ENCODE measurements around the gene VPS18. TPM values are rescaled to one million over a fixed set of nuclear protein-coding genes. Genes with fewer than 3 reads are reported as not detected.

VPS18 gene
- total and polyA plus RNA-seq, 2 donors: 15.1 to 19.3 TPM

GRCh38 chr15:40875991-40876730, 18.1 kb upstream of the VPS18 start:
- DNase-seq (ENCODE audit: extremely low spot score): no peak
- Histone ChIP-seq H3K36me3 (ENCODE audit: insufficient read depth) (no peaks in the 10 kb centered on the region), H3K4me1 (ENCODE audit: insufficient read depth) (no peaks in the 10 kb centered on the region), H3K4me3 (ENCODE audit: low read depth, low read length) (no peak overlapping the region), H3K27ac (ENCODE audit: low read depth) (no peak overlapping the region)
- 90% methylated on average over 6 of the region's 6 CpGs for WGBS

DNA sequence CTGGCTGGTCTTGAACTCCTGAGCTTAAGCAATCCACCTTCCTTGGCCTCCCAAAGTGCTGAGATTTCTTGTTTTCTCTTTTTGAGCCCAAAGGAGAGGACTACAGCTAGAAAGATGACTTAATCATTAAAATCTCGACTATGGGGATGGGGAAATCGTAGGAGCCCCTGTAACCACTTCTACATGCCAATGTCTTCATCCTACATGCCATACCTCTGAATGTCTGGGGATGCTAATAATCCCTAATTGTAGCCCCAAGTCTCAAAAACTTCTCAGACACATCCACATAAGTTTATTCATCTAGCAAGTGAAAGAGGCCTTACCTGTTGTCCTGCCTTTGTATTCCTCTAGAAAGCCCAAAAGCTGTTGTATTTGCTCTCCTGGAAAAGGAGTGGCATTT, 16.6 kb upstream of the VPS18 start:
- no peak overlapping the region for H3K4me3 ChIP-seq (ENCODE audit: low read depth, low read length)
- no peaks in the 10 kb centered on the region for H3K36me3 ChIP-seq (ENCODE audit: insufficient read depth)
- no peaks in the 10 kb centered on the region for H3K4me1 ChIP-seq (ENCODE audit: insufficient read depth)
- 67% methylated on average over 2 of the region's 2 CpGs for WGBS
- H3K27ac ChIP-seq (ENCODE audit: low read depth): no peak overlapping the region
- no peak for DNase-seq (ENCODE audit: extremely low spot score)

DNA sequence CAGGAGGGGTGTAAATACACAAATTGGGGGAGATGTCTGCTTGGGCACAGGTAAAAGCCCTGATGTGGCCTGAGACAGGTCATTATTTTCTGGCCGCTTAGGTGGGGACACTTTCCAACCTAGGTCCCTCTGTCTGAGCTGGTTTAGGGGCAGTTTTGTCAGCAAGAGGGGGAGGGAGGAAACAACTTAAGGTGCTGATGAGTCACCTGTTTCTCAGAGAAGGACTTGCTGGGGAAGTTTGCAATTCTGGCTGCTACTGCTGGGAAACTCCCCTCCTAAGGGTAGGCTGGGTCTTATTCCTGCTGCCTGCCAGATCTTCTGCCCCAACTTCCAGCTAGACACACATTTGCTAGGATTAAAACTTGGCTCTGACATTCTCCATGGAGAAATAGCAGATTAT, 15.5 kb upstream of the VPS18 start:
- Histone ChIP-seq H3K36me3 (ENCODE audit: insufficient read depth) (no peaks in the 10 kb centered on the region), H3K27ac (ENCODE audit: low read depth) (no peak overlapping the region), H3K4me1 (ENCODE audit: insufficient read depth) (no peaks in the 10 kb centered on the region), H3K4me3 (ENCODE audit: low read depth, low read length) (no peak overlapping the region)
- no peak for DNase-seq (ENCODE audit: extremely low spot score)
- WGBS: 78% methylated on average over 1 of the region's 1 CpG

DNA sequence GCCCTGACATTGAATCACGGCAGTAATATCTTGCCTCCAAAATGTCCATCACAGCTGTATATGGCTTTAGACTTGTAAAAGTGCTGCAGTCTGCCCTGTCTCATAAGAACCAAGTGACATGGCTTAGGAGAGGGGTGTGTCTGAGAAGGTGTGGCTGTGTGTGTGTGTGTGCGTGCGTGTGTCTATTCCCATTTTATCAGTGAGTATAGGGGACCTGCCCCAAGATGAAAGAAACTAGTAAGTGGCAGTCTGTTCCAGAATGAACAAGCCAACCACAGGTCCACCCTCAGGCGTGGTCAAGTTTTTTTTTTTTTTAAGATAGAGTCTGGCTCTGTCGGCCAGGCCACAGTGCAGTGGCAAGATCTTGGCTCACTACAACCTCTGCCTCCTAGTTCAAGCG, 14.6 kb upstream of the VPS18 start:
- no peaks in the 10 kb centered on the region for H3K36me3 ChIP-seq (ENCODE audit: insufficient read depth)
- no peak overlapping the region for H3K4me3 ChIP-seq (ENCODE audit: low read depth, low read length)
- no peaks in the 10 kb centered on the region for H3K4me1 ChIP-seq (ENCODE audit: insufficient read depth)
- WGBS: 77% methylated on average over 6 of the region's 6 CpGs
- no peak overlapping the region for H3K27ac ChIP-seq (ENCODE audit: low read depth)
- no peak for DNase-seq (ENCODE audit: extremely low spot score)

DNA sequence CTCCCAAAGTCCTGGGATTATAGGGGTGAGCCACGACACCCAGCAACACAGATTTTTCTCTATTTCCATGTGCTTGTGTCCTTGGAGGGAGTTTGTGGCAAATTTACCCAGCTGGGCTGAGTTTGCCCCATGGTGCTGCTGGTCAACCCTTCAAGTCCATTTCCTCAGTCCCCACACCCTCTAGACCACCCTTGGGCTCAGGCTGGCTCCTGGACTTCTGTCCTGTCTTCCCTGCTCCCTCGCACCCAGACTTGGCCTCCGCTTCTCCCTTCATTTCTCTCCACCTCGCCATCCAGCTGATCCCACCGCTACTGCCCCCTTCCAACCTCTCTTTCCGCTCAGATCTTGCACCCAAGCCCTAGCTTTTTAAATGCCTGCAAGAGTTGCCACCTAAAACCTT, 12.9 kb upstream of the VPS18 start:
- Histone ChIP-seq H3K4me3 (ENCODE audit: low read depth, low read length) (no peak overlapping the region), H3K36me3 (ENCODE audit: insufficient read depth) (no peaks in the 10 kb centered on the region), H3K4me1 (ENCODE audit: insufficient read depth) (no peaks in the 10 kb centered on the region), H3K27ac (ENCODE audit: low read depth) (no peak overlapping the region)
- 94% methylated on average over 6 of the region's 6 CpGs for WGBS
- DNase-seq (ENCODE audit: extremely low spot score): no peak

DNA sequence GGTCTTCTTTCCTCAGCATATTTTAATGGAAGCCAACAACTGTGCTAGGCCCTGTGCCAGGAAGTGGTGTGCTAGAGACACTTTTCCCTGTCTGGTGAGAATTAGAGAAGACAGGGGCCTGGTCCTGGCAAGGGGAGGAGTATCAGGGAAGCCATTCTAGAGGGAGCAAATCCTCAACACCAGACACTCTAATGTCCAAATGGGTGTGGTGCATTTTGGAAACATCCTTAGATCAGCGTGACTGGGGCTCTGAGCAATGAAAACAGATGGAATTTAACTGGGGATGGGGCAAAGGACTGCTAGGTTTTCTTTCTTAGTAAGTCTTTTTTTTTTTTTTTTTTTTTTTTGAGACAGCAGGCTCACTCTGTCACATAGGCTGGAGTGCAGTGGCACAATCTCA, 7.7 kb upstream of the VPS18 start:
- H3K27ac ChIP-seq (ENCODE audit: low read depth): no peak overlapping the region
- no peaks in the 10 kb centered on the region for H3K4me1 ChIP-seq (ENCODE audit: insufficient read depth)
- 65% methylated on average over 1 of the region's 1 CpG for WGBS
- no peak overlapping the region for H3K4me3 ChIP-seq (ENCODE audit: low read depth, low read length)
- H3K36me3 ChIP-seq (ENCODE audit: insufficient read depth): no peaks in the 10 kb centered on the region
- no peak for DNase-seq (ENCODE audit: extremely low spot score)

DNA sequence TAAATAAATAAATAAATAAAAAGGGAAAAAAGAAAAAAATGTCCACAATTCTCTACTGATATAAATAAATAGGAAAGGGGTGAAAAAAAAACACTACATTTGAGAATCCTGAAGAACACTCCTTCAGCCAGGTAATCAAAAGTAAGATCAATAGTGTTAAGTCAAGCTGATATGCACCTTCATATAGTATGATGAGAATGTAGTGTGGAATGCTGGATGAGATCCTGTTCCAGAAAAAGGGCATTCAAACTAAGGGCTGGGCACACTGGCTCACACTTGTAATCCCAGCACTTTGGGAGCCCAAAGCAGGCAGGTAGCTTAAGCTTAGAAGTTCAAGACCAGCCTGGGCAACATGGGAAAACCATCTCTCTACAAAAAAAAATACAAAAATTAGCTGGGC, 5.1 kb upstream of the VPS18 start:
- Histone ChIP-seq H3K4me1 (ENCODE audit: insufficient read depth) (no peaks in the 10 kb centered on the region), H3K27ac (ENCODE audit: low read depth) (no peak overlapping the region), H3K36me3 (ENCODE audit: insufficient read depth) (no peaks in the 10 kb centered on the region), H3K4me3 (ENCODE audit: low read depth, low read length) (no peak overlapping the region)
- DNase-seq (ENCODE audit: extremely low spot score): no peak

GRCh38 chr15:40891138-40891537, 3.1 kb upstream of the VPS18 start:
- no peak overlapping the region for H3K27ac ChIP-seq (ENCODE audit: low read depth)
- no peaks in the 10 kb centered on the region for H3K4me1 ChIP-seq (ENCODE audit: insufficient read depth)
- no peak overlapping the region for H3K4me3 ChIP-seq (ENCODE audit: low read depth, low read length)
- WGBS: 90% methylated on average over 5 of the region's 5 CpGs
- DNase-seq (ENCODE audit: extremely low spot score): no peak
- H3K36me3 ChIP-seq (ENCODE audit: insufficient read depth): no peaks in the 10 kb centered on the region

DNA sequence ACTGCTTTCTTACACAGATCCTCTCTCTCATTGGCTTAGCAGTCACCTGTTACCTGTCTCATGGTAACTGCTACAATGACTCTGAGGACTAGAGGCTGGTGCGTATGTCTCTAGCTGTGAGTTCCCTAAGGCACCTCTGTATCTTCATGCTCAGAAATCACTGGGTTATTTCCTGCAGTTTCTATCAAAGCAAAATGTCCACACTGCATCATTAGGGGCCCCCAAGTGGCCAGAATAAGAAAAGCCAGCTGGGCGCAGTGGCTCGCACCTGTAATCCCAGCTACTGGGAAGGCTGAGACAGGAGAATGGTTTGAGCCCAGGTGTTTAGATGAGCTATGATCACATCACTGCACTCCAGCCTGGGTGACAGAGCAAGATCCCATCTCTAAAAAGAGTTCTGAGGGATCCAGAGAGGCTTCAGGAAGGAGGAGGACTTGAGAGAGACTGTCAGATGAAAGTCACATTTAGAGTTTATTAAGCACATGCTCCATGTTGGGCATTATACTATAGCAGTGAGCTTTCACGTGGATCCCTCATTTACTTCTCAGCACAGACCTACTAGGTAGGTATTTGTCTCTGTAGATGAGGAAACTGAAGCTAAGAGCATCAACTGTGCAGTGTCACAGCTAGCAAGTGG, 2.3 kb upstream of the VPS18 start:
- Histone ChIP-seq H3K4me3 (ENCODE audit: low read depth, low read length) (no peak overlapping the region), H3K4me1 (ENCODE audit: insufficient read depth) (no peaks in the 10 kb centered on the region), H3K36me3 (ENCODE audit: insufficient read depth) (no peaks in the 10 kb centered on the region), H3K27ac (ENCODE audit: low read depth) (no peak overlapping the region)
- 14% methylated on average over 4 of the region's 4 CpGs for WGBS
- DNase-seq (ENCODE audit: extremely low spot score): no peak

DNA sequence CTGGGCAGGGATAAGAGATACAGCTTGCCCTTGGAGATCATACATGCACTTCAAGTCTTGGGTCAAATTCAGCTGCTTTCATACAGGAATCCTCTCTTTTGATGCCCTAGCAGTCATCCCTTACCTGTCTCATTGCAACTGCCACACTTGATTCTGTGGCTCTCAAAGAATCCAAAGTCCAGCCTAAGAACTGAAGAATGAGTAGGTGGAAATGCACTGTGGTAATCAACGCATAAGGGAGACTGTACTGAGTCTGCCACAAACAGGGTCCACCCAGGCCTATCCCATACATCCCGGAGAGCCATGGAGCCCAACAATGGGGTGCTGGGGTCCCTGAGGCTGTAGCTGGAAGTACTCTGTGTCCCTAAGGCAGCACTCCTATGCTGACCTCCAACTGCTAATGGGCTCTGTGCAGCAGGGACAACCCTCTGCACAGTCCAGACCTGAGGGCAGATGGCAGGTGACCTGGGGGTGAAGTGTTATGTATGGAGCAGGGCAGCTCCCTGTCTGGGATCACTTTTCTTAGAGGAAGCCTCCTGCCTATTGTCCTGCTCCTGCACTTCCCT, 1.7 kb upstream of the VPS18 start:
- no peak for DNase-seq (ENCODE audit: extremely low spot score)
- Histone ChIP-seq H3K27ac (ENCODE audit: low read depth) (no peak overlapping the region), H3K36me3 (ENCODE audit: insufficient read depth) (no peaks in the 10 kb centered on the region), H3K4me3 (ENCODE audit: low read depth, low read length) (no peak overlapping the region), H3K4me1 (ENCODE audit: insufficient read depth) (no peaks in the 10 kb centered on the region)
- 94% methylated on average over 2 of the region's 2 CpGs for WGBS

GRCh38 chr15:40893019-40893670, 1.1 kb upstream of the VPS18 start:
- H3K4me1 ChIP-seq (ENCODE audit: insufficient read depth): no peaks in the 10 kb centered on the region
- no peaks in the 10 kb centered on the region for H3K36me3 ChIP-seq (ENCODE audit: insufficient read depth)
- no peak for DNase-seq (ENCODE audit: extremely low spot score)
- no peak overlapping the region for H3K27ac ChIP-seq (ENCODE audit: low read depth)
- H3K4me3 ChIP-seq (ENCODE audit: low read depth, low read length): no peak overlapping the region
- 82% methylated on average over 22 of the region's 22 CpGs for WGBS

DNA sequence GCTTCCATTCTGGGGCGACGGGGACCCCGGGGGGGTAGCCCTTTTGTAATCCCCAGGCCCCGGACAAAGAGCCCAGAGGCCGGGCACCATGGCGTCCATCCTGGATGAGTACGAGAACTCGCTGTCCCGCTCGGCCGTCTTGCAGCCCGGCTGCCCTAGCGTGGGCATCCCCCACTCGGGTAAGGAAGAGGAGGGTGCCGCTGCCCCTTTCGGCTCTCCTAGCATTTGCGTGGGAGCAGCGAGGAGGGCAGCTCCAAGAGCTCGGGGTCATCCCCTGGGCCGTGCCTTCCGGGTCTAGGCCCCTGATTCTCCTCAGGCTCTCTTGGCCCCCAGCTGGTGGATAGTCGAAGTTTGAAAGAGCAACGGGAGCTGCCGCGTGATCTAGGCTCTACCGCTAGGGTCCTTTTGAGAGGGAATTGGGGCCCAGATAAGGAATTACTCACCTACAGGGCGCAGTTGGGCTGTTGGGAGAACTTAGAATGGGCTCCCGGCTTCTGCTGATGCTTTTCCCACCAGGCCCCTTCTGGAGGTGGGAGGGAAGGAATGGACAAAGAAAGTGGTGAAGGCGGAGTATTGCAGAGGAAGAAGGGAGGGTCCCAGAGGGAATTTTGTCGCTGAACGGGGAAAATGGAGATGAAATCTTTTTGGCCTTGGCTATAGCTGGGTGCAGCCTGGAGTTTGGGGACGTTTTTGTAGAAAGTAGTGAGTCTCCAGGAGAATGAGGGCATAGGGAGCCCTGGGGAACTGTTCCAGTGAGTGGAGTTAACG, 615 bp downstream of the VPS18 start:
- WGBS: 1% methylated on average over 33 of the region's 33 CpGs
- DNase-seq (ENCODE audit: extremely low spot score): no peak
- Histone ChIP-seq H3K4me1 (ENCODE audit: insufficient read depth) (no peaks in the 10 kb centered on the region), H3K4me3 (ENCODE audit: low read depth, low read length) (peak overlapping the region; percentile 63), H3K36me3 (ENCODE audit: insufficient read depth) (no peaks in the 10 kb centered on the region), H3K27ac (ENCODE audit: low read depth) (peak overlapping the region; percentile 74)

DNA sequence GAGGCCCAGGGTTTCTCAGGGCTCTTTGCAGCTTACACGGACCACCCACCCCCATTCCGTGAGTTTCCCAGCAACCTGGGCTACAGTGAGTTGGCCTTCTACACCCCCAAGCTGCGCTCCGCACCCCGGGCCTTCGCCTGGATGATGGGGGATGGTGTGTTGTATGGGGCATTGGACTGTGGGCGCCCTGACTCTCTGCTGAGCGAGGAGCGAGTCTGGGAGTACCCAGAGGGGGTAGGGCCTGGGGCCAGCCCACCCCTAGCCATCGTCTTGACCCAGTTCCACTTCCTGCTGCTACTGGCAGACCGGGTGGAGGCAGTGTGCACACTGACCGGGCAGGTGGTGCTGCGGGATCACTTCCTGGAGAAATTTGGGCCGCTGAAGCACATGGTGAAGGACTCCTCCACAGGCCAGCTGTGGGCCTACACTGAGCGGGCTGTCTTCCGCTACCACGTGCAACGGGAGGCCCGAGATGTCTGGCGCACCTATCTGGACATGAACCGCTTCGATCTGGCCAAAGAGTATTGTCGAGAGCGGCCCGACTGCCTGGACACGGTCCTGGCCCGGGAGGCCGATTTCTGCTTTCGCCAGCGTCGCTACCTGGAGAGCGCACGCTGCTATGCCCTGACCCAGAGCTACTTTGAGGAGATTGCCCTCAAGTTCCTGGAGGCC, 5.4 kb downstream of the VPS18 start:
- WGBS: 91% methylated on average over 33 of the region's 33 CpGs
- no peak for DNase-seq (ENCODE audit: extremely low spot score)
- no peak overlapping the region for H3K4me3 ChIP-seq (ENCODE audit: low read depth, low read length)
- H3K4me1 ChIP-seq (ENCODE audit: insufficient read depth): no peaks in the 10 kb centered on the region
- no peak overlapping the region for H3K27ac ChIP-seq (ENCODE audit: low read depth)
- peaks cover 4% of the 10 kb centered on the region for H3K36me3 ChIP-seq (ENCODE audit: insufficient read depth)
